Lung (tissue), 12 donors: Measurements from ENCODE around the gene CFAP107. TPM values are rescaled to one million over a fixed set of nuclear protein-coding genes. Genes with fewer than 3 reads are reported as not detected.

Source experiments
- ATAC-seq: fragments of 200-7000 bp; cut with Tn5 transposase; one replicate; pipeline ENCODE4 v1.9.1; 2020; ENCODE audit warnings: moderate number of reproducible peaks; ENCODE audit not compliant: insufficient read depth, low FRiP score
- DNase-seq, 3 donors: peaks; one replicate each; pipeline ENCODE4 v3.0.0-alpha.2; 2013 to 2017
- H3K27ac ChIP-seq, 2 donors: one replicate each; pipeline ENCODE4 v1.5.1; 2013; ENCODE audit warnings: mild to moderate bottlenecking in 2 of 2, moderate library complexity in 2 of 2, control low read depth in 1 of 2, inconsistent platforms in 1 of 2, low read depth in 1 of 2, low read length in 1 of 2
- H3K27me3 ChIP-seq, 3 donors: one replicate each; pipeline ENCODE4 v1.5.1; 2013; ENCODE audit warnings: low read length in 2 of 3; ENCODE audit not compliant: control insufficient read depth in 3 of 3, insufficient read depth in 3 of 3
- H3K36me3 ChIP-seq, 4 donors: one replicate each; pipeline ENCODE4 v1.5.1; 2013; ENCODE audit warnings: low read length in 4 of 4, mild to moderate bottlenecking in 1 of 4, moderate library complexity in 1 of 4; ENCODE audit not compliant: control insufficient read depth in 4 of 4, insufficient read depth in 4 of 4
- H3K4me1 ChIP-seq, 5 donors: one replicate each; pipeline ENCODE4 v1.5.1; 2013; ENCODE audit warnings: low read length in 5 of 5, mild to moderate bottlenecking in 2 of 5, moderate library complexity in 1 of 5; ENCODE audit not compliant: control insufficient read depth in 5 of 5, insufficient read depth in 5 of 5
- H3K4me3 ChIP-seq: one replicate; pipeline ENCODE4 v1.5.1; 2013; ENCODE audit warnings: mild to moderate bottlenecking, control low read depth, moderate library complexity
- H3K9ac ChIP-seq, 2 donors: one replicate each; pipeline ENCODE4 v1.5.1; 2013; ENCODE audit warnings: low read length in 2 of 2, control low read depth in 1 of 2; ENCODE audit not compliant: insufficient read depth in 1 of 2
- H3K9me3 ChIP-seq, 4 donors: one replicate each; pipeline ENCODE4 v1.5.1; 2013; ENCODE audit warnings: low read length in 3 of 4, mild to moderate bottlenecking in 1 of 4, moderate library complexity in 1 of 4; ENCODE audit not compliant: control insufficient read depth in 4 of 4, insufficient read depth in 3 of 4
- CTCF ChIP-seq: IDR thresholded peaks from 2 replicates; pipeline ENCODE4 v1.5.1; 2012; ENCODE audit warnings: mild to moderate bottlenecking; ENCODE audit errors: control extremely low read depth, extremely low read depth
- WGBS, 2 donors: extraction: QIAGEN DNeasy Blood & Tissue Kit; methylation state at CpG; one replicate each; pipeline ENCODE4 v1.1.7; 2013; 5-methylcytosine and 5-hydroxymethylcytosine counted together
- polyA plus RNA-seq, 2 donors: library from polyadenylated mRNA; stranded (reverse); fragments of 200-250 nt; gene quantifications; one replicate each; pipeline ENCODE4 v1.2.1, GENCODE V29; 2013
- total RNA-seq, 2 donors: library from RNA; depleted of rRNA in 1 of 2; stranded (reverse); fragments of >200 nt in 1 of 2; gene quantifications; one replicate each; pipeline ENCODE4 v1.2.1, GENCODE V29; 2014 to 2021
- donor health status: control.
- donor health status: control.
- donor health status: Bipolar disorder and iron deficiency.
- donor health status: healthy.
- donor health status: DM: yes; HTN: yes; CAD: no.

Gene CFAP107
- total and polyA plus RNA-seq, 4 donors = 1.3 to 8.5 (median 2.4) TPM

GRCh38 chr1:12771186-12771585 lies 25.2 kb downstream of the CFAP107 start:
- no peak for TF ChIP-seq CTCF
- no peaks in the 10 kb centered on the region for H3K27me3 ChIP-seq
- H3K27ac ChIP-seq = no peak overlapping the region
- no peaks in the 10 kb centered on the region for H3K36me3 ChIP-seq
- DNase-seq (no peak), ATAC-seq (no peak)
- H3K4me1 ChIP-seq = no peaks in the 10 kb centered on the region
- H3K9me3 ChIP-seq = peaks cover 0 to 2% (median 0%) of the 10 kb centered on the region in 4 donors
- no peak overlapping the region for H3K4me3 ChIP-seq
- 65 to 77% methylated on average over 5 of the region's 5 CpGs for WGBS, 2 donors
- no peak overlapping the region for H3K9ac ChIP-seq

- H3K9me3 ChIP-seq = peaks cover 0 to 2% (median 0%) of the 10 kb centered on the region in 4 donors
- no peak overlapping the region for H3K4me3 ChIP-seq
- no peak overlapping the region for H3K27ac ChIP-seq
- H3K27me3 ChIP-seq = no peaks in the 10 kb centered on the region
- 88 to 91% methylated on average over 5 of the region's 5 CpGs for WGBS, 2 donors
- ATAC-seq (no peak), DNase-seq (no peak)
- TF ChIP-seq CTCF = no peak
- no peak overlapping the region for H3K9ac ChIP-seq
- H3K4me1 ChIP-seq = no peaks in the 10 kb centered on the region
- H3K36me3 ChIP-seq = no peaks in the 10 kb centered on the region
These were observed 26.5 kb downstream of the CFAP107 start for GRCh38 chr1:12772520-12772919.

GRCh38 chr1:12773438-12773837 lies 27.4 kb downstream of the CFAP107 start, which contains the start of gene PRAMEF12:
Gene PRAMEF12, plus strand, starts transcription at chr1:12773738. Its CDS starts 1,130 bp downstream, at chr1:12774868.
- H3K27ac ChIP-seq = no peak within 1 kb of the TSS
- WGBS, 2 donors = 90% methylated on average over 5 of the region's 5 CpGs
- no peaks in the 10 kb centered on the region for H3K36me3 ChIP-seq
- no peak within 1 kb of the TSS for H3K4me3 ChIP-seq
- no peak for TF ChIP-seq CTCF
- no peaks in the 10 kb centered on the region for H3K27me3 ChIP-seq
- peaks cover 0 to 2% (median 0%) of the 10 kb centered on the region in 4 donors for H3K9me3 ChIP-seq
- DNase-seq = no peak
- H3K9ac ChIP-seq = no peak within 1 kb of the TSS
- no peaks in the 10 kb centered on the region for H3K4me1 ChIP-seq
- ATAC-seq = no peak

GRCh38 chr1:12774801-12775345 lies 28.9 kb downstream of the CFAP107 start:
- Histone ChIP-seq H3K36me3 (no peaks in the 10 kb centered on the region), H3K4me1 (no peaks in the 10 kb centered on the region), H3K9ac (no peak overlapping the region), H3K9me3 (peaks cover 0 to 2% (median 0%) of the 10 kb centered on the region in 4 donors), H3K27ac (no peak overlapping the region), H3K27me3 (no peaks in the 10 kb centered on the region), H3K4me3 (no peak overlapping the region)
- TF ChIP-seq CTCF = no peak
- no peak for ATAC-seq
- 83 to 86% methylated on average over 5 of the region's 5 CpGs for WGBS, 2 donors
- DNase-seq = no peak
